Progenitor cell of endocrine pancreas (in vitro differentiated cells): ENCODE measurements around the gene SEMA6B. TPM values are rescaled to one million over a fixed set of nuclear protein-coding genes. Genes with fewer than 3 reads are reported as not detected.

Experiments
- DNase-seq: peaks from one replicate; pipeline ENCODE4 v3.0.0; 2021; ENCODE audit warnings: low spot score; ENCODE audit not compliant: unreplicated experiment
- H3K27ac Mint-ChIP-seq: 2 replicates; pipeline ENCODE4 v1.8.0; 2021; ENCODE audit warnings: mild to moderate bottlenecking, moderate library complexity, mixed read lengths
- H3K27me3 Mint-ChIP-seq: 2 replicates; pipeline ENCODE4 v1.8.0; 2021; ENCODE audit warnings: mixed read lengths
- H3K36me3 Mint-ChIP-seq: 2 replicates; pipeline ENCODE4 v1.8.0; 2022; ENCODE audit warnings: mixed read lengths; ENCODE audit not compliant: insufficient read depth
- H3K4me1 Mint-ChIP-seq: 2 replicates; pipeline ENCODE4 v1.8.0; 2021; ENCODE audit warnings: low read depth, mixed read lengths
- H3K4me3 Mint-ChIP-seq: 2 replicates; pipeline ENCODE4 v1.8.0; 2021; ENCODE audit warnings: low read depth, mild to moderate bottlenecking, moderate library complexity, mixed read lengths
- H3K9me3 Mint-ChIP-seq: 2 replicates; pipeline ENCODE4 v1.8.0; 2021; ENCODE audit warnings: low read depth, mixed read lengths
- CTCF ChIP-seq: fragments of 200-600 bp; sonication (generic); IDR thresholded peaks from one replicate; pipeline ENCODE4 v1.5.0; 2021; ENCODE audit warnings: antibody characterized with exemption, mild to moderate bottlenecking; ENCODE audit not compliant: unreplicated experiment
- total RNA-seq: library from RNA; stranded (reverse); gene quantifications from 2 replicates; pipeline ENCODE4 v1.2.1, GENCODE V29; 2021

SEMA6B gene
- total RNA-seq, 1 donor from 2014 or later, result 26.6 TPM

- no peaks in the 10 kb centered on the region for H3K9me3 Mint-ChIP-seq
- TF ChIP-seq CTCF, result no peak
- no peaks in the 10 kb centered on the region for H3K27me3 Mint-ChIP-seq
- H3K4me1 Mint-ChIP-seq, result no peaks in the 10 kb centered on the region
- DNase-seq, result no peak
- peaks cover 13% of the 10 kb centered on the region for H3K36me3 Mint-ChIP-seq
- H3K27ac Mint-ChIP-seq, result no peak overlapping the region
- no peak overlapping the region for H3K4me3 Mint-ChIP-seq
Observed at GRCh38 chr19:4506449-4507149, 52.9 kb downstream of the SEMA6B start.

DNA sequence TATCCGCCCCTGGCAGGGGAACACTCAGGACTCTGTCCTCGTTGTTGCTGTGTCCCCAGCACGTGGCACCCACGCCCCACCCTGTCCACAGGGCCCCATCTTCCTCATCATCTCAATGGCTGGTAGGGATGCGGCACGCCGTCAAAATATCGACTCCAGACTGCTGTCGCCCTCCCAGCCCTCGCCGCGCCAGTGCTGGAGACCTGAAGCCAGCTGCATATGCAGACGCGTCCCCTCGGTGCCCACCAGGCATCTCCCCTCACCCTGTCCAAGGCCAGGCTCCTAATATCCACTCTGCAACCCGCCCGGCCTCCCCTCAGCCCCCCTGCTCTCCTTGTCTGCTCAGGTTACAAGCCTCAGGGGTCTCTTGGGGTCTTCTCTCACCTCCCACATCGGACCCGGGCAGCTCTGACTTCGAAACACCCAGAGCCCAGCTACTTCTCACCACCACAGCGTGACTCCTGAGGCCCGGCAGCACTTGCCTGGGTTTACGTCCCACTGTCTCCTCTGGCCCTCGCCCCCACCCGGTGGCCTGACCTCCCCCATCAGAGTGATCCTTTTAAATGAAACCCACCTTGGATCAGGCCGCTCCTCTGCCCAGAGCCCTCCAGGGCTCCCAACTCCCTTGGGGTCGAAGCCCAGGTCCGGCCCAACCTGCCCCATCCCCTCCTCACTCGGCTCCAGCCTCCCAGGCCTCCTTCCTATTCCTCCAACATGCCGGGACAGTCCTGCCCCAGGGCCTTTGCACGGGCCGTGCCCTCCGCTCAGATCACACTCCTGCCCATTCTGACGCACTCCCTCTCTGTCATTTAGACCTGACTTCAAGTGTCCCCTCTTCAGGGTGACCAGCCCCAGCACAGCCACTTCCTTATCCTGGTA is 53.7 kb downstream of the SEMA6B start:
- Mint-ChIP-seq H3K27ac (no peak overlapping the region), H3K4me3 (no peak overlapping the region), H3K4me1 (no peaks in the 10 kb centered on the region), H3K9me3 (no peaks in the 10 kb centered on the region), H3K36me3 (peaks cover 14% of the 10 kb centered on the region), H3K27me3 (no peaks in the 10 kb centered on the region)
- no peak for TF ChIP-seq CTCF
- DNase-seq, result no peak

DNA sequence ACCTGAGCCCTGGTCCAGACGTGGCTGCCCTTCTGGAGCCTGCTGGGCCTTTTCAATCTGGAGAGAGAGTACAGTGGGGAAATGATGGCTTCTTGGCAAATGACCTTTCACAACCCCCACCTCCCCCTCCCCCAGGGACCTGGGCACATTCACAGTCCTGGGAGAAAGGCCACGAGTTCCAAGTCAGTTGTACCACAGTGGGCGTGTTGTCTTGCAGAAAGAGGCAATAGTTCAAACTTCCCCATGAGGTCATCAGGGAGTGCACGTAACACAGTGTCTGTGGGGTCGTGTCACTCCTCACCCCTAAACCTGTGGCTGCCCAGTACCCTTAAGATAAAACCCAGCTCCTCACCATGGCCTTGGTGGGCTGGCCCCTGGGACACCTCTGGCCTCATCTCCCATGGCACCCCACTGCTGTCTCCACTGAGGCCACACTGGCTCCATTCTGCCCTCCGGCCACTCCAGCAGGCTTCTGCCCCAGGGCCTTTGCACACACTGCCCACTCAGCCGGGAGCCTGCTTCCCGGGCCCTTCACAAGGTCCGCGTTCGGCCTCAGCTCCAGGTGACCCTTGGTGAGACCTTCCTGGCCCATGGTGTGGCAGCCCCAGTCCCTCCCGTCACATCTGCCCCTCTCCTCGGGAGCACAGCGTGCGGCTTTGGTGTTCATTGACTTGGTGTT is 54.5 kb downstream of the SEMA6B start:
- Mint-ChIP-seq H3K27ac (no peak overlapping the region), H3K9me3 (no peaks in the 10 kb centered on the region), H3K4me1 (no peaks in the 10 kb centered on the region), H3K36me3 (peaks cover 15% of the 10 kb centered on the region), H3K4me3 (no peak overlapping the region), H3K27me3 (no peaks in the 10 kb centered on the region)
- TF ChIP-seq CTCF, result no peak
- DNase-seq, result no peak

DNA sequence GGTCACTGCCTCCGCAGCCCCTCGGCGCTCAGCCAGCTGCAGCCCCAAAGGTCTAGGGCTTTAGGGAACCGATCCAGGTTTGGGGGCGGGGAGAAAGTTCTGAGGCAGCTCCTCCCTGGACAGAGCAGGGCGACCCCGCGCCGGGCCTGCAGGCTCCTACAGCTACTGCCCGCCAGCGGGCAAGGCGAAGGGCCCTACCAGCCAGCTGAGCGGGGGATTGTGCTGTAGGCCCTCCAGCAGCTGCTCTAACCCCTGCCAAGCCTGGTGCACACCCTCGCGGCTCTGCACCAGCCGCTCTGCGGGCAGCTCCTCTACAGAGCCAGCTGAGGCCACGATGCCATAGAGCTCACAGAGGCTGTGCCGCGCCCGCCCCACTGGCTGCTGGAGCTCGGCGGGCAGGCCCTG is 55.2 kb downstream of the SEMA6B start:
- no peaks in the 10 kb centered on the region for H3K27me3 Mint-ChIP-seq
- no peak for DNase-seq
- no peak overlapping the region for H3K27ac Mint-ChIP-seq
- no peaks in the 10 kb centered on the region for H3K9me3 Mint-ChIP-seq
- no peak for TF ChIP-seq CTCF
- peaks cover 16% of the 10 kb centered on the region for H3K36me3 Mint-ChIP-seq
- no peaks in the 10 kb centered on the region for H3K4me1 Mint-ChIP-seq
- no peak overlapping the region for H3K4me3 Mint-ChIP-seq

- H3K4me1 Mint-ChIP-seq, result no peaks in the 10 kb centered on the region
- no peaks in the 10 kb centered on the region for H3K9me3 Mint-ChIP-seq
- TF ChIP-seq CTCF, result no peak
- no peaks in the 10 kb centered on the region for H3K27me3 Mint-ChIP-seq
- H3K4me3 Mint-ChIP-seq, result no peak overlapping the region
- no peak for DNase-seq
- peaks cover 16% of the 10 kb centered on the region for H3K36me3 Mint-ChIP-seq
- H3K27ac Mint-ChIP-seq, result no peak overlapping the region
Observed at GRCh38 chr19:4503825-4504170, 55.7 kb downstream of the SEMA6B start.
